Adrenal gland (tissue), 12 donors: ENCODE measurements around the gene NAALAD2. TPM values are rescaled to one million over a fixed set of nuclear protein-coding genes. Genes with fewer than 3 reads are reported as not detected.
A peak's percentile ranks its signal among the peaks of the same experiment; 100 is the strongest.
"Not testable (repeated sequence)": the region's sequence is repeated elsewhere in the genome, so short reads cannot be mapped to it uniquely, and the experiment has no call there.

Experiments used
- DNase-seq, 7 donors: peaks; one replicate each; pipeline ENCODE4 v3.0.0-alpha.2; 2019 to 2020
- H3K27ac ChIP-seq, 5 donors: fragments of 200-600 bp; sonication (generic) in 4 of 5; 1 replicate in 3 of 5; 2 replicates in 2 of 5; pipeline versions ENCODE4 v1.5.1 to v1.8.0; 2016 to 2020; ENCODE audit warnings: mild to moderate bottlenecking in 1 of 5
- H3K27me3 ChIP-seq: fragments of 200-600 bp; 2 replicates; pipeline ENCODE4 v1.8.0; 2021
- H3K36me3 ChIP-seq, 2 donors: fragments of 200-600 bp; replicated peaks in 1 of 2; 1 replicate in 1 of 2; 2 replicates in 1 of 2; pipeline versions ENCODE4 v1.5.1 to v1.8.0; 2018 to 2022
- H3K4me1 ChIP-seq, 2 donors: fragments of 200-600 bp; replicated peaks in 1 of 2; 1 replicate in 1 of 2; 2 replicates in 1 of 2; pipeline versions ENCODE4 v1.5.1 to v1.8.0; 2018 to 2021
- H3K4me3 ChIP-seq, 4 donors: fragments of 200-600 bp; sonication (generic) in 3 of 4; one replicate each; pipeline ENCODE4 v1.5.1; 2016 to 2018
- H3K9me3 ChIP-seq, 3 donors: fragments of 200-600 bp; sonication (generic) in 1 of 3; replicated peaks in 1 of 3; 1 replicate in 2 of 3; 2 replicates in 1 of 3; pipeline versions ENCODE4 v1.5.1 to v1.8.0; 2016 to 2021
- POLR2A ChIP-seq, 2 donors: fragments of 450-650 bp; IDR thresholded peaks; one replicate each; pipeline ENCODE4 v1.6.1; 2017; ENCODE audit warnings: antibody characterized with exemption in 2 of 2, mild to moderate bottlenecking in 2 of 2, moderate library complexity in 1 of 2
- WGBS, 4 donors: extraction: QIAGEN DNeasy Blood & Tissue Kit in 2 of 4; methylation state at CpG; one replicate each; pipeline versions ENCODE4 v1.1.5 to v1.1.7; 2013 to 2017; 5-methylcytosine and 5-hydroxymethylcytosine counted together
- intact Hi-C, 2 donors: fragments of 100-400 bp; cut with DNase I; formaldehyde crosslinking; loops; one replicate each; pipeline versions ENCODE4 v1.14.1 to v1.15.0; 2022 to 2023
- polyA plus RNA-seq, 3 donors: library from polyadenylated mRNA; stranded (reverse); fragments of 200-250 nt in 2 of 3; fragments of 350-450 nt in 1 of 3; fragmentation: Illumina TruSeq in 1 of 3; extraction: RNeasy Lipid Tissue Mini Kit (QIAGEN cat#74804) in 1 of 3; gene quantifications; one replicate each; pipeline ENCODE4 v1.2.3, GENCODE V29; 2013 to 2014
- small RNA-seq, 2 donors: library from RNA; depleted of rRNA; stranded (forward); fragments of <200 nt; gene quantifications; one replicate each; pipeline ENCODE3, GENCODE V24; 2016
- total RNA-seq, 9 donors: library from RNA; depleted of rRNA in 4 of 9; stranded (reverse); fragments of >200 nt in 4 of 9; fragments of 120-200 nt in 1 of 9; fragmentation: NEBNext Ultra II Directional in 1 of 9; extraction: Animal tissue kit (Norgen Biotek cat#: 25700) in 1 of 9; gene quantifications; one replicate each; pipeline versions ENCODE4 v1.1.0 to v1.2.4, GENCODE V29; 2013 to 2023
- TF ChIP-seq, protein P1 (sequence below), 6 experiments: fragments of 450-650 bp in 4 of 6; fragments of 200-600 bp in 2 of 6; sonication (generic) in 1 of 6; IDR thresholded peaks; 1 replicate in 5 of 6; 2 replicates in 1 of 6; pipeline versions ENCODE4 v1.5.1 to v1.8.0; 2016 to 2021; ENCODE audit warnings: antibody characterized with exemption in 6 of 6, mild to moderate bottlenecking in 2 of 6, moderate library complexity in 1 of 6
- donor health status: healthy with polysubstance abuse.
- donor health status: Bipolar disorder and iron deficiency.
- donor health status: DM: yes; HTN: yes; CAD: no.
- donor health status: DM: no; HTN: no; CAD: no.
- donor health status: DM: no; HTN: no; CAD: no.
- donor health status: DM: yes; HTN: yes; CAD: no.

The NAALAD2 gene
- total and polyA plus RNA-seq, 12 donors, result 6.0 to 43.0 (median 12.9) TPM

DNA sequence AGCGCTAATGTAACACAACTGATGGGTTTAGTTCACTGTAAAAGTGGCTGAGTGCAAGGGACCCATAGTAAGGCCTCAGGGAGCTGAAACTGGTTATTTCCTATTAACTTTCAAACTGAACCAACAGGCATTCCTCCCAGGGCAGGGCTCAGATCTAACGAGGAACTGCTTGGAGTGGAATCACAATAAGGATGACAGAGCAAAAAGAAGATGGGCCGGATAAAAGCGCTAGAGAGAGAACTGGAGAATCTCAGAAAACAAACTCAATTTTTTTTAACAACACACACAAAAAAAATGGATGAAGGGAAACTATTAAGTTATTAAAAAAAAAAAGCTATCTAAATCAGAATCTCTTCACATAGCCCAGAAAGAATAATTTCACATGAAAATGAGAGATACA lies 102.5 kb downstream of the NAALAD2 start:
- intact Hi-C loops, result no loop called here

DNA sequence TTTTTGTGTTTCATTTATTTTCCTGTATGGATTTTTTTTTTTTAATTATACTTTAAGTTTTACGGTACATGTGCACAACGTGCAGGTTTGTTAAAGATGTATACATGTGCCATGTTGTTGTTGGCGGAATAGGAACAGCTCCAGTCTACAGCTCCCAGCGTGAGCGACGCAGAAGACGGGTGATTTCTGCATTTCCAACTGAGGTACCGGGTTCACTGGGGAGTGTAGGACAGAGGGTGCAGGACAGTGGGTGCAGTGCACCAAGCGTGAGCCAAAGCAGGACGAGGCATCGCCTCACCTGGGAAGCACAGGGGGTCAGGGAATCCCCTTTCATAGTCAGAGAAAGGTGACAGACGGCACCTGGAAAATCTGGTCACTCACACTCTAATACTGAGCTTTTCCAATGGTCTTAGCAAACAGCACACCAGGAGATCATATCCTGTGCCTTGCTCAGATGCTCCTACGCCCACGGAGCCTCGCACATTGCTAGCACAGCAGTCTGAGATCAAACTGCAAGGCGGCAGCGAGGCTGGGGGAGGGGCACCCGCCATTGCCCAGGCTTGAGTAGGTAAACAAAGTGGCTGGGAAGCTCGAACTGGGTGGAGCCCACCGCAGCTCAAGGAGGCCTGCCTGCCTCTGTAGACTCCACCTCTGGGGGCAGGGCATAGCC lies 105.6 kb downstream of the NAALAD2 start:
- H3K9me3 ChIP-seq, DNase-seq, H3K27me3 ChIP-seq, H3K4me1 ChIP-seq, H3K4me3 ChIP-seq, H3K27ac ChIP-seq, H3K36me3 ChIP-seq, intact Hi-C loops: not testable (repeated sequence)
- WGBS, 4 donors, result 81 to 90% (median 87%) methylated on average over 10 to 20 of the region's 20 CpGs

More for the DNA sequence above, 102.5 kb downstream of the NAALAD2 start:
- H3K27ac ChIP-seq, result no peak overlapping the region
- H3K27me3 ChIP-seq, result no peaks in the 10 kb centered on the region
- H3K36me3 ChIP-seq, result no peaks in the 10 kb centered on the region
- DNase-seq, result no peak
- TF ChIP-seq POLR2A (IDR thresholded peaks at IDR 0.05), result no peak
- TF ChIP-seq, protein P1, sequence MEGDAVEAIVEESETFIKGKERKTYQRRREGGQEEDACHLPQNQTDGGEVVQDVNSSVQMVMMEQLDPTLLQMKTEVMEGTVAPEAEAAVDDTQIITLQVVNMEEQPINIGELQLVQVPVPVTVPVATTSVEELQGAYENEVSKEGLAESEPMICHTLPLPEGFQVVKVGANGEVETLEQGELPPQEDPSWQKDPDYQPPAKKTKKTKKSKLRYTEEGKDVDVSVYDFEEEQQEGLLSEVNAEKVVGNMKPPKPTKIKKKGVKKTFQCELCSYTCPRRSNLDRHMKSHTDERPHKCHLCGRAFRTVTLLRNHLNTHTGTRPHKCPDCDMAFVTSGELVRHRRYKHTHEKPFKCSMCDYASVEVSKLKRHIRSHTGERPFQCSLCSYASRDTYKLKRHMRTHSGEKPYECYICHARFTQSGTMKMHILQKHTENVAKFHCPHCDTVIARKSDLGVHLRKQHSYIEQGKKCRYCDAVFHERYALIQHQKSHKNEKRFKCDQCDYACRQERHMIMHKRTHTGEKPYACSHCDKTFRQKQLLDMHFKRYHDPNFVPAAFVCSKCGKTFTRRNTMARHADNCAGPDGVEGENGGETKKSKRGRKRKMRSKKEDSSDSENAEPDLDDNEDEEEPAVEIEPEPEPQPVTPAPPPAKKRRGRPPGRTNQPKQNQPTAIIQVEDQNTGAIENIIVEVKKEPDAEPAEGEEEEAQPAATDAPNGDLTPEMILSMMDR (IDR thresholded peaks at IDR 0.05), result no peak
- no peak overlapping the region for H3K4me3 ChIP-seq
- WGBS, 4 donors, result 84 to 93% (median 89%) methylated on average over 4 of the region's 4 CpGs
- no peaks in the 10 kb centered on the region for H3K4me1 ChIP-seq
- peaks cover 0 to 5% (median 0%) of the 10 kb centered on the region in 3 donors for H3K9me3 ChIP-seq

DNA sequence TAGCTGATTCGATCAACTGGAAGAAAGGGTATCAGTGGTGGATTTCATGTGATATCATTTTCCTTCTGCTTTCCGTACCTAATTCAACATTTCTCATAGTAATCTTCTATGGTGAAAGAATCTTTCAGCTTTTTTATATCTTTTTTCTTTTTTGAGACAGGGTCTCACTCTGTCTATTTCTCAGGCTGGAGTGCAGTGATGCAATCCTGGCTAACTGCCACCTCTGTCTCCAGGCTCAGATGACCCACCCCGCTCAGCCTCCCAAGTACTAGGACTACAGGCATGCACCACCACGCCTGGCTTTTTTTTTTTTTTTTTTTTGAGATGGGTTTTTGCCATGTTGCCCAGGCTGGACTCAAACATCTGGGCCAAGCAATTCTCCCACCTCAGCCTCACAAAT lies 107.0 kb downstream of the NAALAD2 start:
- Histone ChIP-seq H3K27me3 (no peaks in the 10 kb centered on the region), H3K27ac (no peak overlapping the region), H3K4me3 (no peak overlapping the region), H3K36me3 (no peaks in the 10 kb centered on the region), H3K4me1 (no peaks in the 10 kb centered on the region), H3K9me3 (no peaks in the 10 kb centered on the region)
- intact Hi-C loops, result no loop called here
- TF ChIP-seq POLR2A (IDR thresholded peaks at IDR 0.05), result no peak
- TF ChIP-seq, protein P1 (IDR thresholded peaks at IDR 0.05), result no peak
- 64 to 90% (median 67%) methylated on average over 4 of the region's 4 CpGs for WGBS, 4 donors
- DNase-seq, result peak in 1 of 7 donors; percentile 7

Small RNA genes within 50 kb of the gene (small RNA-seq; reads per million reads assigned to genes)
- 0 reads per million in 2 donors for gene RF00275

Other genes starting within 250 kb of the NAALAD2 start
- not detected for gene TRIM49D1, start 212.4 kb upstream of the NAALAD2 start, total RNA-seq
- gene TRIM49D1, start 212.4 kb upstream of the NAALAD2 start, polyA plus RNA-seq, result not detected
- not detected for gene TRIM49D2, start 210.6 kb upstream of the NAALAD2 start, total RNA-seq
- gene TRIM49D2, start 210.6 kb upstream of the NAALAD2 start, polyA plus RNA-seq, result not detected
- not detected for gene TRIM64, start 168.6 kb upstream of the NAALAD2 start, total RNA-seq
- gene TRIM64, start 168.6 kb upstream of the NAALAD2 start, polyA plus RNA-seq, result not detected
- not detected for gene TRIM49C, start 103.6 kb upstream of the NAALAD2 start, total RNA-seq
- not detected for gene TRIM49C, start 103.6 kb upstream of the NAALAD2 start, polyA plus RNA-seq
- not detected for gene UBTFL1, start 48.7 kb upstream of the NAALAD2 start, total RNA-seq
- gene UBTFL1, start 48.7 kb upstream of the NAALAD2 start, polyA plus RNA-seq, result not detected
- 10 to 100 TPM; 11.3 to 83.7 (median 34.6) TPM for gene CHORDC1, start 88.4 kb downstream of the NAALAD2 start, total RNA-seq
- gene CHORDC1, start 88.4 kb downstream of the NAALAD2 start, polyA plus RNA-seq, result 10 to 100 TPM; 34.5 to 47.6 (median 41.7) TPM